DND-41 (cell line): ENCODE measurements around the gene FMN1.

Experiments used
- ATAC-seq: fragments of 200-7000 bp; cut with Tn5 transposase; 3 replicates; pipeline ENCODE4 v1.9.1; 2021; ENCODE audit warnings: low read depth; ENCODE audit not compliant: insufficient read depth
- DNase-seq: peaks from one replicate; pipeline ENCODE4 v3.0.0-alpha.2; 2020
- H2AFZ ChIP-seq: 2 replicates; pipeline ENCODE4 v1.6.0; 2012; ENCODE audit warnings: low read depth, low read length
- H3K27ac ChIP-seq: 2 replicates; pipeline ENCODE4 v1.5.1; 2012; ENCODE audit warnings: low read length, inconsistent platforms
- H3K27me3 ChIP-seq: fragments of 200-600 bp; sonication (generic); 2 replicates; pipeline ENCODE4 v1.6.0; 2012; ENCODE audit warnings: low read length, mild to moderate bottlenecking, inconsistent platforms; ENCODE audit not compliant: insufficient read depth, poor library complexity
- H3K36me3 ChIP-seq: 2 replicates; pipeline ENCODE4 v1.5.1; 2012; ENCODE audit warnings: low read length, inconsistent platforms; ENCODE audit not compliant: insufficient read depth
- H3K4me1 ChIP-seq: 2 replicates; pipeline ENCODE4 v1.5.1; 2012; ENCODE audit warnings: mild to moderate bottlenecking, low read length; ENCODE audit not compliant: insufficient read depth
- H3K4me2 ChIP-seq: 2 replicates; pipeline ENCODE4 v1.6.0; 2012; ENCODE audit warnings: mild to moderate bottlenecking, moderate library complexity, low read length, inconsistent platforms; ENCODE audit not compliant: insufficient read depth
- H3K4me3 ChIP-seq, 2 experiments: fragments of 200-600 bp in 1 of 2; shearing (Covaris generic) in 1 of 2; 2 replicates each; pipeline ENCODE4 v1.5.1; 2012 to 2016; ENCODE audit warnings: inconsistent platforms in 2 of 2, low read length in 2 of 2, mild to moderate bottlenecking in 2 of 2, low read depth in 1 of 2, moderate library complexity in 1 of 2
- H3K79me2 ChIP-seq: 2 replicates; pipeline ENCODE4 v1.6.0; 2012; ENCODE audit warnings: low read length, inconsistent platforms; ENCODE audit not compliant: insufficient read depth
- H3K9ac ChIP-seq: 2 replicates; pipeline ENCODE4 v1.6.0; 2012; ENCODE audit warnings: low read depth, mild to moderate bottlenecking, inconsistent platforms, low read length, moderate library complexity
- H3K9me3 ChIP-seq: 2 replicates; pipeline ENCODE4 v1.5.1; 2012; ENCODE audit warnings: low read length, moderate library complexity, mild to moderate bottlenecking, inconsistent platforms; ENCODE audit not compliant: insufficient read depth, severe bottlenecking
- H4K20me1 ChIP-seq: 2 replicates; pipeline ENCODE4 v1.6.0; 2012; ENCODE audit warnings: low read length; ENCODE audit not compliant: insufficient read depth
- EZH2 ChIP-seq: IDR thresholded peaks from 3 replicates; pipeline ENCODE4 v1.6.1; 2012; ENCODE audit warnings: borderline replicate concordance, low read depth, mild to moderate bottlenecking, moderate library complexity, low read length, inconsistent platforms; ENCODE audit not compliant: severe bottlenecking
- TF ChIP-seq, protein P1 (sequence below): IDR thresholded peaks from 2 replicates; pipeline ENCODE4 v1.5.1; 2012; ENCODE audit warnings: borderline replicate concordance, low read length, moderate library complexity, mild to moderate bottlenecking; ENCODE audit not compliant: poor library complexity, severe bottlenecking; ENCODE audit errors: extremely low read depth

FMN1 gene

DNA sequence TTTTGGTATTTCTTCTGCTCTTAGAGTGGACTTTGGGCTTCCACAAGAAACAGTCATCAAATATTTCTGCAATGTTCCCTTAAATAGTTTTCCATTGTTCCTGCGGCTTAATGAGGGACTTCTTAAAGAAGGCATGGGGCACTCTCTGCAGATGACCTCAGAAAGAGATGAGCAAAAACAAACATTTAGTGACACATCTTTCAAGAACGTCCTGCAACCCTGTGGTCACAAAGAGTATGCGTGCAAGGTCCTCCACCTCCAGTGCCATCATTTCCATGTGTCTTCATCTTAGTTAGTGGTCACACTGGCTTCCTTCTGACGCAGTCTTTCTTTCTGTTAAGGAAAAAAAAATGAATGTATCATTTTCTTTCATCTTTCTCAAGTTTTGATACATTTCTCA is 420.5 kb downstream of the FMN1 start:
- ATAC-seq (no peak), DNase-seq (no peak)
- H3K4me3 ChIP-seq, result no peak overlapping the region
- no peak overlapping the region for H3K4me2 ChIP-seq
- H3K9me3 ChIP-seq, result no peaks in the 10 kb centered on the region
- H3K36me3 ChIP-seq, result no peaks in the 10 kb centered on the region
- H4K20me1 ChIP-seq, result no peaks in the 10 kb centered on the region
- H3K27ac ChIP-seq, result no peak overlapping the region
- H3K4me1 ChIP-seq, result no peaks in the 10 kb centered on the region
- H2AFZ ChIP-seq, result no peak overlapping the region
- TF ChIP-seq, protein P1, sequence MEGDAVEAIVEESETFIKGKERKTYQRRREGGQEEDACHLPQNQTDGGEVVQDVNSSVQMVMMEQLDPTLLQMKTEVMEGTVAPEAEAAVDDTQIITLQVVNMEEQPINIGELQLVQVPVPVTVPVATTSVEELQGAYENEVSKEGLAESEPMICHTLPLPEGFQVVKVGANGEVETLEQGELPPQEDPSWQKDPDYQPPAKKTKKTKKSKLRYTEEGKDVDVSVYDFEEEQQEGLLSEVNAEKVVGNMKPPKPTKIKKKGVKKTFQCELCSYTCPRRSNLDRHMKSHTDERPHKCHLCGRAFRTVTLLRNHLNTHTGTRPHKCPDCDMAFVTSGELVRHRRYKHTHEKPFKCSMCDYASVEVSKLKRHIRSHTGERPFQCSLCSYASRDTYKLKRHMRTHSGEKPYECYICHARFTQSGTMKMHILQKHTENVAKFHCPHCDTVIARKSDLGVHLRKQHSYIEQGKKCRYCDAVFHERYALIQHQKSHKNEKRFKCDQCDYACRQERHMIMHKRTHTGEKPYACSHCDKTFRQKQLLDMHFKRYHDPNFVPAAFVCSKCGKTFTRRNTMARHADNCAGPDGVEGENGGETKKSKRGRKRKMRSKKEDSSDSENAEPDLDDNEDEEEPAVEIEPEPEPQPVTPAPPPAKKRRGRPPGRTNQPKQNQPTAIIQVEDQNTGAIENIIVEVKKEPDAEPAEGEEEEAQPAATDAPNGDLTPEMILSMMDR, result no peak
- TF ChIP-seq EZH2, result no peak
- H3K27me3 ChIP-seq, result peaks cover 2% of the 10 kb centered on the region
- H3K9ac ChIP-seq, result no peak overlapping the region
- no peaks in the 10 kb centered on the region for H3K79me2 ChIP-seq

DNA sequence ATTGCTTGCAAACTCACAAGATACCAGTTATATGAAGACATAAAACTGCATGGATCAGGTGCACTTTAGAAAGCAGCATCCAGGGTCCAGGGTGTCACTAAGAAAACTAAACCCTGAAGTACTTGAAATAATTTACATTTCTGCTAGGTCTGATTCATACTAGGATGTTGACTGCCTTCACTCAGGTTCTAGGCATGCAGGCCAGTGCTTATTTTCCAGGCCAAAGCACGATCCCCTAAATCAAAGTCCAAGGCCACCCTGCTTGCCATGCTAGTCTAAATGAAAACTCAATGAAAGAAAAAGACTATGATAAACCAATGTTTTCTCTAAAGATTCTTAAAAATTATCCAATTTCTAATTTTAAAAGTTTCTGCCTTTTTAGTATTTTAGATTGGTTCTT is 427.3 kb downstream of the FMN1 start:
- H3K27ac ChIP-seq, result no peak overlapping the region
- no peaks in the 10 kb centered on the region for H3K27me3 ChIP-seq
- no peak overlapping the region for H3K9ac ChIP-seq
- DNase-seq (no peak), ATAC-seq (no peak)
- no peak overlapping the region for H2AFZ ChIP-seq
- no peak for TF ChIP-seq EZH2
- TF ChIP-seq, protein P1, result no peak
- no peaks in the 10 kb centered on the region for H3K79me2 ChIP-seq
- no peaks in the 10 kb centered on the region for H3K36me3 ChIP-seq
- no peak overlapping the region for H3K4me2 ChIP-seq
- H4K20me1 ChIP-seq, result no peaks in the 10 kb centered on the region
- H3K4me1 ChIP-seq, result no peaks in the 10 kb centered on the region
- H3K4me3 ChIP-seq, result no peak overlapping the region
- no peaks in the 10 kb centered on the region for H3K9me3 ChIP-seq

DNA sequence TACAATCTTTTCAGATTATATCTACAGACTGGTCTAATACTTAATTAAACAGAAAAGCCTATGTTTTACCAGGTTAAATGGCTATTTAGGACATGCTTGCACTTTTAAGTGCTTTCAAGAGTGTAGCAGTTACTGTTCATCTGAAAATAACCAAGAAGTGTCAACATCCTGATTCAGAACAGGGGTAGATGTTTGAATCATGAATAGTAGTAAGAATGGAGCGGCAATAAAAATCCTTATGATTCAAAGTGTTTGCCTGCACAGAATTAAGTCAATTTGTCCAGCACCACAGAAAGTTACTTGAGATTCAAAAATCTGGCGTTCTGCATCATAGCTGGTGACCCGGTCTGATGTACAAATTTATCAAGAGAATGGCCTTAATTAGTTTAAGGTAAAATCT is 428.4 kb downstream of the FMN1 start:
- ATAC-seq, result no peak
- no peaks in the 10 kb centered on the region for H3K4me1 ChIP-seq
- no peak overlapping the region for H3K4me2 ChIP-seq

DNA sequence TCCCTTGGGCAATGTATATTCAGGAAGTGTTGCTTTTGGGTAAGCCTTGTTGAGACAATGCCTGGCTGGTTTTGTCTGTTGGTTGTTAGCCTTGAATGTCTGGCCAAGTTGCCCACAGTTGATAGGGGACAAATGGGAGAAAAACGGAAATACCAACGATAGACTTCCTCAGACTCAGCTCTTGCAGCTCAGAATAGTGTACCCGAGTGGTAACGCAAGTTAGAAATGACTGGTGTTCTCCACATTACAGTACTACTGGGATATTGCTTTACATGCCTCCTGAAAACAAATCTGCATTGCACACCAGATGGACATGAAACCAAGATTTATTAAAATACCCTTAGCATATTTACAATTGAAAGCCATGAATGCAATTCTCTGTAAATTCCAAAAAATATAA is 429.3 kb downstream of the FMN1 start:
- no peak overlapping the region for H3K27ac ChIP-seq
- H3K4me2 ChIP-seq, result no peak overlapping the region
- H3K79me2 ChIP-seq, result no peaks in the 10 kb centered on the region
- no peaks in the 10 kb centered on the region for H3K4me1 ChIP-seq
- no peak overlapping the region for H2AFZ ChIP-seq
- TF ChIP-seq, protein P1, result no peak
- no peak for TF ChIP-seq EZH2
- H4K20me1 ChIP-seq, result no peaks in the 10 kb centered on the region
- no peak overlapping the region for H3K4me3 ChIP-seq
- no peak for ATAC-seq
- H3K9me3 ChIP-seq, result no peaks in the 10 kb centered on the region
- H3K36me3 ChIP-seq, result no peaks in the 10 kb centered on the region
- H3K27me3 ChIP-seq, result no peaks in the 10 kb centered on the region
- no peak for DNase-seq
- H3K9ac ChIP-seq, result no peak overlapping the region

More for the DNA sequence above, 428.4 kb downstream of the FMN1 start:
- Histone ChIP-seq H2AFZ (no peak overlapping the region), H3K79me2 (no peaks in the 10 kb centered on the region), H3K27me3 (no peaks in the 10 kb centered on the region), H3K27ac (no peak overlapping the region), H4K20me1 (no peaks in the 10 kb centered on the region), H3K36me3 (no peaks in the 10 kb centered on the region), H3K9me3 (no peaks in the 10 kb centered on the region), H3K9ac (no peak overlapping the region), H3K4me3 (no peak overlapping the region)
- no peak for DNase-seq
- TF ChIP-seq, protein P1, result no peak
